ENCODE data around the gene NRCAM. TPM values are rescaled to one million over a fixed set of nuclear protein-coding genes. Genes with fewer than 3 reads are reported as not detected.

Gene NRCAM
- total and polyA plus RNA-seq, 2 of the 8 experiments (the other 6 are each of a cell fraction or from before 2014, with no cell fraction given), result 2.7 to 3.8 TPM

DNA sequence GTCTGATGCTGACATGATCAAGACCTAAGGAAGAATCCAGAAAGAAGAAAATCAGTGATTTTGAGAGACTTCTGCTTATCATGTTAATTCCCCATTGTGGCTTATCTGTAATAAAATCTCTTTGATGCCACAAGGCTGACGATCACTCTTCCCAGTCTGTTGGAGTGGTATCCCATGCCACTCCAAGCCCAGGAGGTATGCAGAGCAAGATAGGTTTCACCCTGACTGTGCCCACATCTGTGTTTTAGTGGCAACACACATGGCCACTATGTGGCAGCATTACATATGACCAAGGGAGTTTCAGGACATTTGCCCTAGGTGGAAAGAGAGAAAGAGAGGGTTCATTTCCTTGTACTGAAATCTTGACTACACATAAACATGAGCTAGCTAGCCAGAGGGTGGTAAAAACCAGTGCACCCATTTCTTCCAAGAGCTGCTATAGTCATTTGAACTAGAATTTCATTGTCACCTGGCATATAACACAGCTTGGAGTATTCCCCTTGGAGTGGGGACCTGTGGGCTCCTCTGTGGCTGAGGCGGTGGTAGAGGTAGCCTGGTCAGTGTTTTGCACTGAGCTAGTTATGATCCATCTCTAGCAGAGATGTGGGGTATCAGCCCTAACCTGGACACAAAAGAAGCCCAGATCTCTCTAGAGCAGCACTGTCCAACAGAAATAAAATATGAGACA is 346.9 kb downstream of the NRCAM start:
- no peak overlapping the region for H3K56ac ChIP-seq (replicated peaks; ENCODE audit: insufficient read length, low read depth, low read length)
- WGBS, 2 experiments (ENCODE audit: extremely low coverage in 1 of 2, insufficient coverage in 1 of 2, insufficient read length in 1 of 2, insufficient replicate concordance in 2 of 2, low coverage in 1 of 2, low lambda C conversion rate in 2 of 2, missing lambda C conversion rate in 1 of 2), result 92% methylated on average over 2 of the region's 2 CpGs; no CpG with 5 or more reads in 1 of the 2 experiments
- H3K14ac ChIP-seq (ENCODE audit: insufficient read length), result no peak overlapping the region
- H2AFZ ChIP-seq (ENCODE audit: low read length), result no peak overlapping the region
- no peak overlapping the region for H4K91ac ChIP-seq (replicated peaks; ENCODE audit: insufficient read length, low read length)
- no peak overlapping the region for H3K23ac ChIP-seq (ENCODE audit: insufficient read length)
- H2BK120ac ChIP-seq (replicated peaks; ENCODE audit: low read depth, low read length), result no peak overlapping the region
- no peak overlapping the region for H3K9ac ChIP-seq (replicated peaks in 1 of 4; ENCODE audit: extremely low read depth in 1 of 4, low read depth in 3 of 4, low read length in 3 of 4)
- H3K4me1 ChIP-seq (replicated peaks in 1 of 4; ENCODE audit: control insufficient read depth in 3 of 4, insufficient read depth in 4 of 4, low read length in 3 of 4), result no peaks in the 10 kb centered on the region
- H3K9me3 ChIP-seq (ENCODE audit: insufficient read depth in 2 of 2, low read depth in 1 of 2, low read length in 1 of 2), result no peaks in the 10 kb centered on the region
- no peak overlapping the region for H3K27ac ChIP-seq (ENCODE audit: low read depth, low read length)
- DNase-seq (ENCODE audit: low read depth in 1 of 2, low spot score in 2 of 2) (no peak), FAIRE-seq (no peak)
- no peaks in the 10 kb centered on the region for H3K36me3 ChIP-seq (ENCODE audit: control insufficient read depth in 2 of 4, insufficient read depth in 4 of 4, low read length in 3 of 4)
- no peak overlapping the region for H3K4me2 ChIP-seq (ENCODE audit: insufficient read depth in 1 of 2, low read depth in 2 of 2, low read length in 2 of 2)
- no peak overlapping the region for H2BK12ac ChIP-seq (ENCODE audit: low read depth, low read length)
- no peak overlapping the region for H4K8ac ChIP-seq (ENCODE audit: extremely low read depth, insufficient read depth, low read length)
- no peak overlapping the region for H2BK15ac ChIP-seq (ENCODE audit: low read length)
- no peak overlapping the region for H2AK5ac ChIP-seq (ENCODE audit: low read depth, low read length)
- H4K5ac ChIP-seq (ENCODE audit: insufficient read length, low read depth, low read length), result no peak overlapping the region
- H4K20me1 ChIP-seq (replicated peaks in 1 of 2; ENCODE audit: control insufficient read depth in 1 of 2, insufficient read depth in 2 of 2, low read length in 2 of 2), result no peaks in the 10 kb centered on the region
- H3K27me3 ChIP-seq (replicated peaks in 1 of 4; ENCODE audit: control insufficient read depth in 3 of 4, extremely low read depth in 1 of 4, insufficient read depth in 3 of 4, low read length in 3 of 4), result no peaks in the 10 kb centered on the region
- H3K79me1 ChIP-seq (ENCODE audit: low read depth, low read length), result no peaks in the 10 kb centered on the region
- no peak overlapping the region for H2BK20ac ChIP-seq (ENCODE audit: low read length)
- H3K18ac ChIP-seq (ENCODE audit: extremely low read depth, low read length), result no peak overlapping the region
- H3K4ac ChIP-seq (replicated peaks; ENCODE audit: insufficient read length, low read depth, low read length), result no peak overlapping the region
- ChIA-PET CTCF (ENCODE audit: partially characterized antibody) (interaction anchor here (0.5 to 2.4 kb wide), 15 partner anchors 9 to 392 kb away, joined by 3 to 9 read pairs (median 3); no protein-coding TSS in a partner anchor), POLR2A (ENCODE audit: partially characterized antibody) (no interaction called here)
- H3K79me2 ChIP-seq (ENCODE audit: control insufficient read depth in 1 of 2, insufficient read depth in 2 of 2, low read length in 2 of 2), result no peaks in the 10 kb centered on the region
- H3K4me3 ChIP-seq (ENCODE audit: extremely low read depth in 1 of 4, insufficient read depth in 2 of 4, low read depth in 3 of 4, low read length in 4 of 4), result no peak overlapping the region
- no peak overlapping the region for H2BK5ac ChIP-seq (ENCODE audit: low read depth, low read length)
- H3K23me2 ChIP-seq (ENCODE audit: low read depth, low read length), result no peaks in the 10 kb centered on the region
- TF ChIP-seq BACH1 (IDR thresholded peaks at IDR 0.05; ENCODE audit: low read length) (no peak), ZNF274 (IDR thresholded peaks at IDR 0.05; ENCODE audit: borderline replicate concordance, extremely low read depth, low read length) (no peak), YY1 (IDR thresholded peaks at IDR 0.05; ENCODE audit: low read depth, low read length) (no peak), RAD21 (IDR thresholded peaks at IDR 0.05 in 1 of 2, conservative IDR thresholded peaks at IDR 0.05 in 1 of 2; ENCODE audit: low read depth in 2 of 2, low read length in 2 of 2) (peak; percentile 47 to 56), CHD1 (IDR thresholded peaks at IDR 0.05; ENCODE audit: low read depth, low read length) (no peak), TBP (IDR thresholded peaks at IDR 0.05; ENCODE audit: low read depth, low read length) (no peak), TCF12 (IDR thresholded peaks at IDR 0.05; ENCODE audit: low read depth, low read length) (no peak)
- TF ChIP-seq, protein P1, sequence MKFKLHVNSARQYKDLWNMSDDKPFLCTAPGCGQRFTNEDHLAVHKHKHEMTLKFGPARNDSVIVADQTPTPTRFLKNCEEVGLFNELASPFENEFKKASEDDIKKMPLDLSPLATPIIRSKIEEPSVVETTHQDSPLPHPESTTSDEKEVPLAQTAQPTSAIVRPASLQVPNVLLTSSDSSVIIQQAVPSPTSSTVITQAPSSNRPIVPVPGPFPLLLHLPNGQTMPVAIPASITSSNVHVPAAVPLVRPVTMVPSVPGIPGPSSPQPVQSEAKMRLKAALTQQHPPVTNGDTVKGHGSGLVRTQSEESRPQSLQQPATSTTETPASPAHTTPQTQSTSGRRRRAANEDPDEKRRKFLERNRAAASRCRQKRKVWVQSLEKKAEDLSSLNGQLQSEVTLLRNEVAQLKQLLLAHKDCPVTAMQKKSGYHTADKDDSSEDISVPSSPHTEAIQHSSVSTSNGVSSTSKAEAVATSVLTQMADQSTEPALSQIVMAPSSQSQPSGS (IDR thresholded peaks at IDR 0.05; ENCODE audit: low read length), result no peak
- TF ChIP-seq, protein P2, sequence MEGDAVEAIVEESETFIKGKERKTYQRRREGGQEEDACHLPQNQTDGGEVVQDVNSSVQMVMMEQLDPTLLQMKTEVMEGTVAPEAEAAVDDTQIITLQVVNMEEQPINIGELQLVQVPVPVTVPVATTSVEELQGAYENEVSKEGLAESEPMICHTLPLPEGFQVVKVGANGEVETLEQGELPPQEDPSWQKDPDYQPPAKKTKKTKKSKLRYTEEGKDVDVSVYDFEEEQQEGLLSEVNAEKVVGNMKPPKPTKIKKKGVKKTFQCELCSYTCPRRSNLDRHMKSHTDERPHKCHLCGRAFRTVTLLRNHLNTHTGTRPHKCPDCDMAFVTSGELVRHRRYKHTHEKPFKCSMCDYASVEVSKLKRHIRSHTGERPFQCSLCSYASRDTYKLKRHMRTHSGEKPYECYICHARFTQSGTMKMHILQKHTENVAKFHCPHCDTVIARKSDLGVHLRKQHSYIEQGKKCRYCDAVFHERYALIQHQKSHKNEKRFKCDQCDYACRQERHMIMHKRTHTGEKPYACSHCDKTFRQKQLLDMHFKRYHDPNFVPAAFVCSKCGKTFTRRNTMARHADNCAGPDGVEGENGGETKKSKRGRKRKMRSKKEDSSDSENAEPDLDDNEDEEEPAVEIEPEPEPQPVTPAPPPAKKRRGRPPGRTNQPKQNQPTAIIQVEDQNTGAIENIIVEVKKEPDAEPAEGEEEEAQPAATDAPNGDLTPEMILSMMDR (IDR thresholded peaks at IDR 0.05; ENCODE audit: control extremely low read depth in 1 of 3, insufficient read depth in 1 of 3, low read depth in 1 of 3, low read length in 3 of 3), result peak; percentile 12 to 64 (median 41)

All from H1 (cell line).